Ectodermal cell (in vitro differentiated cells): ENCODE results near the gene ZCCHC17.

Experiments used
- H3K27ac ChIP-seq: 2 replicates; pipeline ENCODE4 v1.7.0; 2013; ENCODE audit warnings: mild to moderate bottlenecking, low read depth, low read length; ENCODE audit not compliant: insufficient read depth, poor library complexity, severe bottlenecking
- H3K27me3 ChIP-seq: 2 replicates; pipeline ENCODE4 v1.7.0; 2013; ENCODE audit warnings: mild to moderate bottlenecking, low read length; ENCODE audit not compliant: insufficient read depth, control insufficient read depth, poor library complexity, severe bottlenecking
- H3K36me3 ChIP-seq: one replicate; pipeline ENCODE4 v1.7.0; 2013; ENCODE audit warnings: low read length; ENCODE audit not compliant: control insufficient read depth, insufficient read depth
- H3K4me1 ChIP-seq: one replicate; pipeline ENCODE4 v1.7.0; 2013; ENCODE audit warnings: low read length; ENCODE audit not compliant: control insufficient read depth, insufficient read depth
- H3K4me3 ChIP-seq: 2 replicates; pipeline ENCODE4 v1.7.0; 2013; ENCODE audit warnings: low read depth, low read length, control low read depth; ENCODE audit not compliant: insufficient read depth
- H3K9me3 ChIP-seq: 2 replicates; pipeline ENCODE4 v1.7.0; 2013; ENCODE audit warnings: mild to moderate bottlenecking, low read length, moderate library complexity; ENCODE audit not compliant: control insufficient read depth
- WGBS, 2 experiments: methylation state at CpG; one replicate each; pipeline ENCODE4 v1.1.7; 2013; ENCODE audit warnings: missing lambda C conversion rate in 2 of 2; 5-methylcytosine and 5-hydroxymethylcytosine counted together

ZCCHC17 gene

DNA sequence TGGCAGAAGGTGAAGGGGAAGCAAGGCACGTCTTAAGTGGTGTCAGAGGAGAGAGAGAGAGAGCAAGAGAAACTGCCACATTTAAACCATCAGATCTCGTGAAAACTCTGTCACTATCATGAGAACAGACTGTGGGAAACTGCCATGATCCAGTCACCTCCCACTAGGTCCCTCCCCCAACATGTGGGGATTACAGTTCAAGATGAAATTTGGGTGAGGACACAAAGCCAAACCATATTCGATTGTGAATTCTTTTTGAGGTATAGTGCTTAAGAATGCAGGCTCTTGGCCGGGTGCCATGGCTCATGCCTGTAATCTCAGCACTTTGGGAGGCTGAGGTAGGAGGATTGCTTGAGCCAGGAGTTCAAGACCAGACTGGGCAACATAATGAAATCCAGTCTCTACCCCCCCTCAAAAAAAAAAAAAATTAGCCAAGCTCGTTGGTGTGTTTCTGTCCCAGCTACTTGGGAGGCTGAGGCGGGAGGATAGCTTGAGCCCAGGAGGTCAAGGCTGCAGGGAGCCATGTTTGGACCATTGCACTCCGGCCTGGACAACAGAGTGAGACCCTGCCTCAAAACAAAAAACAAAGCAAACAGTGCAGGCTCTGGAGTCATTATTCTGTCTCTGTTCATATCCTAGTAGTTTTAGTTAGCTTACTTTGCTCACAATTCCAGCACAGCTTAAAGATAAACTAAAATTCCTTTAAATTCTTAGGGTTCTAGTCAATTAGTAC lies 6.0 kb downstream of the ZCCHC17 start:
- no peaks in the 10 kb centered on the region for H3K9me3 ChIP-seq
- H3K27me3 ChIP-seq, result no peaks in the 10 kb centered on the region
- H3K4me3 ChIP-seq, result no peak overlapping the region
- WGBS, 2 experiments, result 92 to 95% methylated on average over 7 of the region's 7 CpGs
- H3K4me1 ChIP-seq, result peaks cover 3% of the 10 kb centered on the region
- H3K27ac ChIP-seq, result no peak overlapping the region
- H3K36me3 ChIP-seq, result no peaks in the 10 kb centered on the region

DNA sequence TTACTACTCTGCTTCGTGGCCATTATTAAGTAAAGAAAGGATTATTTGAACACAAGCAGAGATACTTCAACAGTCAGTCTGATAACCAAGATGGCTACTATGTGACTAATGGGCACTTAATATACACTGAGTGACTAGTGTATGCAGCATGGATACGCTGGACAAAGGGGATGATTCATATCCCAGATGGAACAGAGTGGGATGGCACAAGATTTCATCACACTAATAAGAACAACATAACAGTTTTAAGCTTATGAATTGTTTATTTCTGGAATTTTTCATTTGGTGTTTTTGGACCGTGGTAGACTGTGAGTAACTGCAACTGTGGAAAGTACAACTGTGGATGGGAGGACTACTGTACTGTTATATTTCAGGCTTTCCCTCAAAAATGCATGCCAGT lies 9.4 kb downstream of the ZCCHC17 start:
- 86 to 90% methylated on average over 3 of the region's 3 CpGs for WGBS, 2 experiments
- Histone ChIP-seq H3K27ac (no peak overlapping the region), H3K4me1 (no peaks in the 10 kb centered on the region), H3K36me3 (peaks cover 5% of the 10 kb centered on the region), H3K4me3 (no peak overlapping the region), H3K27me3 (no peaks in the 10 kb centered on the region), H3K9me3 (no peaks in the 10 kb centered on the region)

- H3K9me3 ChIP-seq, result no peaks in the 10 kb centered on the region
- H3K27ac ChIP-seq, result no peak overlapping the region
- peaks cover 5% of the 10 kb centered on the region for H3K36me3 ChIP-seq
- no peak overlapping the region for H3K4me3 ChIP-seq
- H3K27me3 ChIP-seq, result no peaks in the 10 kb centered on the region
- WGBS, 2 experiments, result 5% methylated on average over 1 of the region's 1 CpG; no CpG with 5 or more reads in 1 of the 2 experiments
- H3K4me1 ChIP-seq, result no peaks in the 10 kb centered on the region
Observed at GRCh38 chr1:31308036-31308435, 11.2 kb downstream of the ZCCHC17 start.

GRCh38 chr1:31310198-31310597 lies 13.4 kb downstream of the ZCCHC17 start:
- H3K36me3 ChIP-seq, result peaks cover 9% of the 10 kb centered on the region
- H3K27me3 ChIP-seq, result no peaks in the 10 kb centered on the region
- H3K9me3 ChIP-seq, result no peaks in the 10 kb centered on the region
- H3K4me3 ChIP-seq, result no peak overlapping the region
- WGBS, 2 experiments, result 93 to 96% methylated on average over 4 of the region's 4 CpGs
- no peak overlapping the region for H3K27ac ChIP-seq
- no peaks in the 10 kb centered on the region for H3K4me1 ChIP-seq

- H3K9me3 ChIP-seq, result no peaks in the 10 kb centered on the region
- H3K27me3 ChIP-seq, result no peaks in the 10 kb centered on the region
- no peaks in the 10 kb centered on the region for H3K4me1 ChIP-seq
- H3K27ac ChIP-seq, result no peak overlapping the region
- H3K36me3 ChIP-seq, result peaks cover 7% of the 10 kb centered on the region
- 91 to 97% methylated on average over 3 of the region's 3 CpGs for WGBS, 2 experiments
- H3K4me3 ChIP-seq, result no peak overlapping the region
Observed at GRCh38 chr1:31315902-31316301, 19.1 kb downstream of the ZCCHC17 start.

GRCh38 chr1:31318146-31318545 lies 21.3 kb downstream of the ZCCHC17 start:
- Histone ChIP-seq H3K4me1 (no peaks in the 10 kb centered on the region), H3K36me3 (peaks cover 4% of the 10 kb centered on the region), H3K9me3 (no peaks in the 10 kb centered on the region), H3K27me3 (no peaks in the 10 kb centered on the region), H3K4me3 (no peak overlapping the region), H3K27ac (no peak overlapping the region)
- WGBS, 2 experiments, result 100% methylated on average over 1 of the region's 1 CpG; no CpG with 5 or more reads in 1 of the 2 experiments

- no peak overlapping the region for H3K27ac ChIP-seq
- H3K4me3 ChIP-seq, result no peak overlapping the region
- WGBS, 2 experiments, result 95 to 96% methylated on average over 4 of the region's 4 CpGs
Observed at GRCh38 chr1:31324093-31324492, 27.3 kb downstream of the ZCCHC17 start.

GRCh38 chr1:31324992-31325391 lies 28.2 kb downstream of the ZCCHC17 start:
- Histone ChIP-seq H3K4me1 (no peaks in the 10 kb centered on the region), H3K9me3 (no peaks in the 10 kb centered on the region), H3K27me3 (no peaks in the 10 kb centered on the region), H3K4me3 (no peak overlapping the region), H3K27ac (no peak overlapping the region), H3K36me3 (peaks cover 5% of the 10 kb centered on the region)
- 90 to 97% methylated on average over 3 of the region's 3 CpGs for WGBS, 2 experiments

More at GRCh38 chr1:31324093-31324492, 27.3 kb downstream of the ZCCHC17 start:
- H3K27me3 ChIP-seq, result no peaks in the 10 kb centered on the region
- H3K4me1 ChIP-seq, result no peaks in the 10 kb centered on the region
- peaks cover 5% of the 10 kb centered on the region for H3K36me3 ChIP-seq
- no peaks in the 10 kb centered on the region for H3K9me3 ChIP-seq

DNA sequence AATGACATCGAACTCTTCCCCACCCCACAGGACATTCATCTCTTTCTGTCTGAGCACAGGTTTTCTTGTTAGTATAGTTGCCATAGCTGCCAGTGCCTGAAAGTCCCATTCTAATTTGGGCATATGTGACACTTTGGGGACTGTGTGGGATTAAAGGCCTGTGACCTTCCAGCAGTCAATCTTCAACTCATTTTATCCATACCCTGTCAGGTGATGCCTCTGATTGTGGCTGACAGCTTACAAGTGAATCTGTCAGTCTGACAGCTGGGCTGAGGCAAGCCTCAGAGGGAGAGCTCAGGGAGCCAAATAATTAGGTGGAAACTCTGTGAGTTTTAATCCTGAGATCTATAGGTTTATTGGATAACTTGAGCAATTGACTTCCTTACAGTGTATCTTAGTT lies 29.6 kb downstream of the ZCCHC17 start:
- H3K4me3 ChIP-seq, result no peak overlapping the region
- no peaks in the 10 kb centered on the region for H3K4me1 ChIP-seq
- H3K27me3 ChIP-seq, result no peaks in the 10 kb centered on the region
- peaks cover 5% of the 10 kb centered on the region for H3K36me3 ChIP-seq
- WGBS, 2 experiments, result 90% methylated on average over 1 of the region's 1 CpG; no CpG with 5 or more reads in 1 of the 2 experiments
- H3K9me3 ChIP-seq, result no peaks in the 10 kb centered on the region
- no peak overlapping the region for H3K27ac ChIP-seq

DNA sequence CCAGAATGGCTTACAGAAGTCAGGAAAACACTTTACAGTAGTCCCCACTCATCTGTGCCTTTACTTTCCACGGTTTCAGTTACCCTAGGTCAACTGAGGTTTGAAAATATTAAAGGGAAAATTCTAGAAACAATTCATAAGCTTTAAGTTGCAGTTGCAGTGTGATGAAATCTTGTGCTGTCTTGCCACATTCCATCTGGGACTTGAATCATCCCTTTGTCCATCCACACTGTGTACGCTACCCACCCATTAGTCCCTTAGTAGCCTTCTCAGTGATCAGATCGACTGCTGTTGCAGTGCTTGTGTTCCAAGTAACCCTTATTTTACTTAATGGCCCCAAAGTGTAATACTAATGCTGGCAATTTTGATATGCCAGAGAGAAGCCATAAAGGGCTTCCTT lies 30.5 kb downstream of the ZCCHC17 start:
- H3K4me3 ChIP-seq, result no peak overlapping the region
- no peaks in the 10 kb centered on the region for H3K27me3 ChIP-seq
- no peak overlapping the region for H3K27ac ChIP-seq
- 93 to 95% methylated on average over 3 of the region's 3 CpGs for WGBS, 2 experiments
- no peaks in the 10 kb centered on the region for H3K4me1 ChIP-seq
- peaks cover 5% of the 10 kb centered on the region for H3K36me3 ChIP-seq
- no peaks in the 10 kb centered on the region for H3K9me3 ChIP-seq
